ENCODE measurements around the gene DBNL. TPM values are rescaled to one million over a fixed set of nuclear protein-coding genes. Genes with fewer than 3 reads are reported as not detected.

Gene DBNL
- total and polyA plus RNA-seq, 4 donors: 26.1 to 60.2 (median 41.5) TPM

- no peak for TF ChIP-seq CTCF (IDR thresholded peaks at IDR 0.05; ENCODE audit: low read depth, low read length, missing input control)
- no peak for TF ChIP-seq EGR1 (IDR thresholded peaks at IDR 0.05; ENCODE audit: low read depth in 2 of 2)
- no peak for TF ChIP-seq HNF4A (conservative IDR thresholded peaks at IDR 0.05)
- no peak for TF ChIP-seq FOXA1 (IDR thresholded peaks at IDR 0.05)
- TF ChIP-seq HNF4G (IDR thresholded peaks at IDR 0.05): no peak
- no peak for TF ChIP-seq NR2F2 (IDR thresholded peaks at IDR 0.05)
- no peak for TF ChIP-seq RXRA (IDR thresholded peaks at IDR 0.05)
These were observed 5.8 kb downstream of the DBNL start (continued) for GRCh38 chr7:44050121-44050914.

- H3K4me1 ChIP-seq (ENCODE audit: control insufficient read depth in 4 of 4, insufficient read depth in 4 of 4, low read length in 3 of 4): peaks cover 2 to 10% (median 6%) of the 10 kb centered on the region in 4 donors
- no peak overlapping the region for H3K9ac ChIP-seq (ENCODE audit: low read depth in 1 of 2, low read length in 2 of 2)
- H3K9me3 ChIP-seq (ENCODE audit: control insufficient read depth in 4 of 4, low read length in 3 of 4): no peaks in the 10 kb centered on the region
- H3K4me3 ChIP-seq (ENCODE audit: low read depth in 1 of 3, low read length in 3 of 3): no peak overlapping the region
- H3K36me3 ChIP-seq (ENCODE audit: control insufficient read depth in 4 of 4, insufficient read depth in 3 of 4, low read depth in 1 of 4, low read length in 3 of 4): peaks cover 12 to 38% (median 22%) of the 10 kb centered on the region in 4 donors
- no peak for DNase-seq (ENCODE audit: low spot score)
- TF ChIP-seq SP1 (IDR thresholded peaks at IDR 0.05): no peak
- no peak overlapping the region for H3K27ac ChIP-seq (ENCODE audit: low read depth in 1 of 2, low read length in 2 of 2)
- no peaks in the 10 kb centered on the region for H3K27me3 ChIP-seq (ENCODE audit: control insufficient read depth in 4 of 4, insufficient read depth in 4 of 4, low read length in 3 of 4)
- 94% methylated on average over 8 of the region's 8 CpGs for WGBS
These were observed 6.5 kb downstream of the DBNL start for GRCh38 chr7:44050915-44051560.

- Histone ChIP-seq H3K9ac (ENCODE audit: low read depth in 1 of 2, low read length in 2 of 2) (no peak overlapping the region), H3K4me3 (ENCODE audit: low read depth in 1 of 3, low read length in 3 of 3) (no peak overlapping the region), H3K27me3 (ENCODE audit: control insufficient read depth in 4 of 4, insufficient read depth in 4 of 4, low read length in 3 of 4) (no peaks in the 10 kb centered on the region), H3K9me3 (ENCODE audit: control insufficient read depth in 4 of 4, low read length in 3 of 4) (no peaks in the 10 kb centered on the region), H3K36me3 (ENCODE audit: control insufficient read depth in 4 of 4, insufficient read depth in 3 of 4, low read depth in 1 of 4, low read length in 3 of 4) (peaks cover 12 to 44% (median 25%) of the 10 kb centered on the region in 4 donors), H3K27ac (ENCODE audit: low read depth in 1 of 2, low read length in 2 of 2) (no peak overlapping the region), H3K4me1 (ENCODE audit: control insufficient read depth in 4 of 4, insufficient read depth in 4 of 4, low read length in 3 of 4) (peaks cover 0 to 5% (median 1%) of the 10 kb centered on the region in 4 donors)
- no peak for DNase-seq (ENCODE audit: low spot score)
- TF ChIP-seq JUND (IDR thresholded peaks at IDR 0.05): no peak
- no peak for TF ChIP-seq RXRA (IDR thresholded peaks at IDR 0.05)
- no peak for TF ChIP-seq REST (IDR thresholded peaks at IDR 0.05)
- TF ChIP-seq NR2F2 (IDR thresholded peaks at IDR 0.05): no peak
- TF ChIP-seq MAX (IDR thresholded peaks at IDR 0.05): no peak
- no peak for TF ChIP-seq CTCF (IDR thresholded peaks at IDR 0.05; ENCODE audit: low read depth, low read length, missing input control)
- no peak for TF ChIP-seq HNF4A (conservative IDR thresholded peaks at IDR 0.05)
- TF ChIP-seq FOXA1 (IDR thresholded peaks at IDR 0.05): no peak
- no peak for TF ChIP-seq GABPA (IDR thresholded peaks at IDR 0.05 in 1 of 2, conservative IDR thresholded peaks at IDR 0.05 in 1 of 2)
- no peak for TF ChIP-seq YY1 (IDR thresholded peaks at IDR 0.05)
- no peak for TF ChIP-seq TAF1 (conservative IDR thresholded peaks at IDR 0.05)
- 95% methylated on average over 5 of the region's 5 CpGs for WGBS
These were observed 7.2 kb downstream of the DBNL start for GRCh38 chr7:44051611-44052220.

All from liver (tissue), 9 donors.